ENCODE data around the gene NECAB2.
A peak's percentile ranks its signal among the peaks of the same experiment; 100 is the strongest.

Gene NECAB2

GRCh38 chr16:84018710-84019109 is 50.7 kb downstream of the NECAB2 start:
- FAIRE-seq (no peak), DNase-seq (ENCODE audit: low spot score) (no peak)

GRCh38 chr16:84020353-84020752 is 52.3 kb downstream of the NECAB2 start:
- DNase-seq (ENCODE audit: low spot score) (no peak), FAIRE-seq (no peak)

GRCh38 chr16:84021488-84021887 is 53.4 kb downstream of the NECAB2 start:
- no peak for FAIRE-seq
- DNase-seq (ENCODE audit: low spot score) = no peak

GRCh38 chr16:84022644-84023043 is 54.6 kb downstream of the NECAB2 start:
- no peak for FAIRE-seq
- no peak for DNase-seq (ENCODE audit: low spot score)

GRCh38 chr16:84024854-84025253 is 56.8 kb downstream of the NECAB2 start:
- FAIRE-seq (no peak), DNase-seq (ENCODE audit: low spot score) (peak; percentile 6)

- DNase-seq (ENCODE audit: low spot score) (no peak), FAIRE-seq (no peak)
These were observed 58.6 kb downstream of the NECAB2 start for GRCh38 chr16:84026606-84027005.

GRCh38 chr16:84027625-84028024 is 59.6 kb downstream of the NECAB2 start:
- FAIRE-seq (no peak), DNase-seq (ENCODE audit: low spot score) (no peak)

- DNase-seq (ENCODE audit: low spot score) = no peak
- no peak for FAIRE-seq
These were observed 61.4 kb downstream of the NECAB2 start for GRCh38 chr16:84029297-84030047.

GRCh38 chr16:84031556-84031955 is 63.5 kb downstream of the NECAB2 start:
- DNase-seq (ENCODE audit: low spot score) (no peak), FAIRE-seq (no peak)

GRCh38 chr16:84032458-84033178 is 64.6 kb downstream of the NECAB2 start:
- DNase-seq (ENCODE audit: low spot score) (no peak), FAIRE-seq (no peak)

- no peak for DNase-seq (ENCODE audit: low spot score)
- no peak for FAIRE-seq
These were observed 65.5 kb downstream of the NECAB2 start for GRCh38 chr16:84033251-84034195.

- DNase-seq (ENCODE audit: low spot score) (no peak), FAIRE-seq (no peak)
These were observed 66.5 kb downstream of the NECAB2 start for GRCh38 chr16:84034516-84034915.

GRCh38 chr16:84036131-84036530 is 68.1 kb downstream of the NECAB2 start:
- DNase-seq (ENCODE audit: low spot score) (no peak), FAIRE-seq (no peak)

GRCh38 chr16:84036982-84037425 is 69.0 kb downstream of the NECAB2 start:
- FAIRE-seq (no peak), DNase-seq (ENCODE audit: low spot score) (no peak)

GRCh38 chr16:84038469-84038868 is 70.4 kb downstream of the NECAB2 start:
- DNase-seq (ENCODE audit: low spot score) (no peak), FAIRE-seq (no peak)

GRCh38 chr16:84039696-84040095 is 71.7 kb downstream of the NECAB2 start:
- FAIRE-seq = no peak
- DNase-seq (ENCODE audit: low spot score) = no peak

GRCh38 chr16:84040226-84040822 is 72.3 kb downstream of the NECAB2 start:
- no peak for FAIRE-seq
- DNase-seq (ENCODE audit: low spot score) = no peak

GRCh38 chr16:84040823-84041820 is 73.1 kb downstream of the NECAB2 start:
- DNase-seq (ENCODE audit: low spot score) (no peak), FAIRE-seq (no peak)

GRCh38 chr16:84041881-84042280 is 73.8 kb downstream of the NECAB2 start:
- DNase-seq (ENCODE audit: low spot score) = no peak
- no peak for FAIRE-seq

- DNase-seq (ENCODE audit: low spot score) (no peak), FAIRE-seq (no peak)
These were observed 74.3 kb downstream of the NECAB2 start, which contains the start of gene SLC38A8 for GRCh38 chr16:84042308-84042878. Gene SLC38A8 (minus strand): TSS chr16:84042795. CDS start chr16:84042157, 638 bp downstream.

Measured in RCC 7860 (cell line).